Hepatocyte (in vitro differentiated cells): ENCODE measurements around the gene PGLYRP1. TPM values are rescaled to one million over a fixed set of nuclear protein-coding genes. Genes with fewer than 3 reads are reported as not detected.

ENCODE experiments used
- DNase-seq: peaks from one replicate; pipeline ENCODE4 v3.0.0-alpha.2; 2016; ENCODE audit warnings: low spot score
- H2AFZ ChIP-seq: fragments of 200-600 bp; sonication (generic); 2 replicates; pipeline ENCODE4 v1.6.0; 2016; ENCODE audit warnings: antibody characterized with exemption, mild to moderate bottlenecking
- H3K27ac ChIP-seq: fragments of 200-600 bp; sonication (generic); 2 replicates; pipeline ENCODE4 v1.5.1; 2016; ENCODE audit warnings: mild to moderate bottlenecking
- H3K27me3 ChIP-seq: fragments of 200-600 bp; sonication (generic); 2 replicates; pipeline ENCODE4 v1.6.1; 2016
- H3K36me3 ChIP-seq: fragments of 200-600 bp; sonication (generic); replicated peaks from 2 replicates; pipeline ENCODE4 v1.5.1; 2016; ENCODE audit warnings: low read depth; ENCODE audit not compliant: insufficient read depth
- H3K4me1 ChIP-seq: fragments of 200-600 bp; sonication (generic); 2 replicates; pipeline ENCODE4 v1.5.1; 2016; ENCODE audit warnings: mild to moderate bottlenecking, moderate library complexity; ENCODE audit not compliant: insufficient read depth
- H3K4me2 ChIP-seq: fragments of 200-600 bp; sonication (generic); 2 replicates; pipeline ENCODE4 v1.6.0; 2016
- H3K4me3 ChIP-seq: fragments of 200-600 bp; sonication (generic); 2 replicates; pipeline ENCODE4 v1.5.1; 2016; ENCODE audit warnings: mild to moderate bottlenecking
- H3K79me2 ChIP-seq: fragments of 200-600 bp; sonication (generic); 2 replicates; pipeline ENCODE4 v1.6.0; 2017; ENCODE audit warnings: mild to moderate bottlenecking
- H3K9me2 ChIP-seq: fragments of 200-600 bp; sonication (generic); replicated peaks from 2 replicates; pipeline ENCODE4 v1.6.0; 2017; ENCODE audit warnings: mild to moderate bottlenecking; ENCODE audit not compliant: insufficient read depth
- H3K9me3 ChIP-seq: fragments of 200-600 bp; sonication (generic); 2 replicates; pipeline ENCODE4 v1.5.1; 2016; ENCODE audit warnings: low read depth, mild to moderate bottlenecking
- H4K20me1 ChIP-seq: fragments of 200-600 bp; sonication (generic); 2 replicates; pipeline ENCODE4 v1.6.0; 2016; ENCODE audit warnings: mild to moderate bottlenecking; ENCODE audit not compliant: insufficient read depth, poor library complexity, severe bottlenecking
- EZH2 ChIP-seq: fragments of 200-600 bp; sonication (generic); IDR thresholded peaks from 2 replicates; pipeline ENCODE4 v1.6.1; 2016; ENCODE audit warnings: antibody characterized with exemption, mild to moderate bottlenecking, borderline replicate concordance
- EZH2phosphoT487 ChIP-seq: fragments of 200-600 bp; sonication (generic); IDR thresholded peaks from one replicate; pipeline ENCODE4 v1.6.1; 2018; ENCODE audit warnings: antibody characterized with exemption, mild to moderate bottlenecking, low read depth, moderate library complexity; ENCODE audit not compliant: unreplicated experiment, severe bottlenecking
- WGBS: methylation state at CpG from one replicate; pipeline ENCODE4 v1.1.6; 2016; ENCODE audit warnings: low lambda C conversion rate; ENCODE audit errors: missing lambda C conversion rate; 5-methylcytosine and 5-hydroxymethylcytosine counted together
- polyA plus RNA-seq: library from polyadenylated mRNA; unstranded; fragments of >200 nt; fragmentation: Nextera tagmentation; extraction: Ambion mirVana; gene quantifications from 2 replicates; pipeline ENCODE4 v1.2.1, GENCODE V29; 2016
- total RNA-seq: library from RNA; depleted of rRNA; stranded (reverse); fragments of >200 nt; gene quantifications from 2 replicates; pipeline ENCODE4 v1.2.3, GENCODE V29; 2014
- TF ChIP-seq, protein P1 (sequence below): fragments of 200-600 bp; sonication (generic); IDR thresholded peaks from 2 replicates; pipeline ENCODE4 v1.5.1; 2016; ENCODE audit warnings: antibody characterized with exemption, mild to moderate bottlenecking; ENCODE audit not compliant: poor library complexity

PGLYRP1 gene
- total and polyA plus RNA-seq, 2 experiments from 2014 or later = not detected

DNA sequence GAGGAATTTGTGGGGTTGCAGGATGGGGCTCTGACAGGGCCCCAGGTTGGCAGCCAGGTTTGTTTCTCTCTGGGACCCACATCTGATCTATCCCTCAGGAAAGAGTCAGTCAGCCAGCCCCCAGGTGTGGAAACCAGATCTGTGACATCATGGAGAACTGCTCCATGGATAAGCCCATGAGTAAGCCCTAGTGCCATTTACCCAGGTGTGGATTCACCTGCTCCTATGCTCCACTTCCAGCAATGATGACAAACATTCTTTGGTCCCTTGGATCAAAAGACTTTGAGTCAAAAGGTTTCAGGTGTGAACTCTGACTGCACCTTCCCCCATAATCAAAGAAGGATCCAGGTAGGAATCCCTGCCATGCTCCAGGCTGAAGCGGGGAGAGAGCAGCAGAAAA is 44.8 kb upstream of the PGLYRP1 start:
- TF ChIP-seq, protein P1, sequence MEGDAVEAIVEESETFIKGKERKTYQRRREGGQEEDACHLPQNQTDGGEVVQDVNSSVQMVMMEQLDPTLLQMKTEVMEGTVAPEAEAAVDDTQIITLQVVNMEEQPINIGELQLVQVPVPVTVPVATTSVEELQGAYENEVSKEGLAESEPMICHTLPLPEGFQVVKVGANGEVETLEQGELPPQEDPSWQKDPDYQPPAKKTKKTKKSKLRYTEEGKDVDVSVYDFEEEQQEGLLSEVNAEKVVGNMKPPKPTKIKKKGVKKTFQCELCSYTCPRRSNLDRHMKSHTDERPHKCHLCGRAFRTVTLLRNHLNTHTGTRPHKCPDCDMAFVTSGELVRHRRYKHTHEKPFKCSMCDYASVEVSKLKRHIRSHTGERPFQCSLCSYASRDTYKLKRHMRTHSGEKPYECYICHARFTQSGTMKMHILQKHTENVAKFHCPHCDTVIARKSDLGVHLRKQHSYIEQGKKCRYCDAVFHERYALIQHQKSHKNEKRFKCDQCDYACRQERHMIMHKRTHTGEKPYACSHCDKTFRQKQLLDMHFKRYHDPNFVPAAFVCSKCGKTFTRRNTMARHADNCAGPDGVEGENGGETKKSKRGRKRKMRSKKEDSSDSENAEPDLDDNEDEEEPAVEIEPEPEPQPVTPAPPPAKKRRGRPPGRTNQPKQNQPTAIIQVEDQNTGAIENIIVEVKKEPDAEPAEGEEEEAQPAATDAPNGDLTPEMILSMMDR = no peak
- TF ChIP-seq EZH2 = no peak
- no peaks in the 10 kb centered on the region for H3K9me3 ChIP-seq
- no peaks in the 10 kb centered on the region for H3K36me3 ChIP-seq
- H3K4me2 ChIP-seq = no peak overlapping the region
- H3K27me3 ChIP-seq = no peaks in the 10 kb centered on the region
- peak overlapping the region; percentile 69 for H3K27ac ChIP-seq
- H3K9me2 ChIP-seq = no peaks in the 10 kb centered on the region
- no peaks in the 10 kb centered on the region for H4K20me1 ChIP-seq
- no peaks in the 10 kb centered on the region for H3K79me2 ChIP-seq
- H3K4me3 ChIP-seq = no peak overlapping the region
- H3K4me1 ChIP-seq = peaks cover 10% of the 10 kb centered on the region
- 87% methylated on average over 1 of the region's 1 CpG for WGBS
- DNase-seq = no peak
- no peak overlapping the region for H2AFZ ChIP-seq

DNA sequence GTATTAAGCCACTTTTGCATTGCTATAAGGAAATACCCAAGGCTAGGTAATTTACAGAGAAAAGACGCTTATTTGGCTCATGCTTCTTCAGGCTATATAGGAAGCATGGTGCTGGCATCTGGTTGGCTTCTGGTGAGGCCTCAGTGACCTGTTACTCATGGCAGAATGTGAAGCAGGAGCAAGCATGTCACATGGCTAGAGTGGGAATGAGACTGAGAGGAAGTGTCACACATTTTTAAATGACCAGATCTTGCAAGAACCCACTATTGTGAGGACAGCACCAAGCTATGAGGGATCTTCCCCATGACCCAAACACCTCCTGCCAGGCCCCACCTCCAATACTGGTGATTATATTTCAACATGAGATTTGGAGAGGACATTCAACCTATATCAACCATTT is 43.6 kb upstream of the PGLYRP1 start:
- no peak overlapping the region for H3K4me3 ChIP-seq
- H4K20me1 ChIP-seq = no peaks in the 10 kb centered on the region
- no peak for DNase-seq
- peaks cover 10% of the 10 kb centered on the region for H3K4me1 ChIP-seq
- WGBS = 86% methylated on average over 1 of the region's 1 CpG
- H3K27ac ChIP-seq = no peak overlapping the region
- H3K4me2 ChIP-seq = no peak overlapping the region
- no peak overlapping the region for H2AFZ ChIP-seq
- no peaks in the 10 kb centered on the region for H3K9me3 ChIP-seq
- no peaks in the 10 kb centered on the region for H3K79me2 ChIP-seq
- no peaks in the 10 kb centered on the region for H3K9me2 ChIP-seq
- TF ChIP-seq EZH2 (no peak), EZH2phosphoT487 (no peak)
- TF ChIP-seq, protein P1 = no peak
- H3K36me3 ChIP-seq = no peaks in the 10 kb centered on the region
- no peaks in the 10 kb centered on the region for H3K27me3 ChIP-seq

DNA sequence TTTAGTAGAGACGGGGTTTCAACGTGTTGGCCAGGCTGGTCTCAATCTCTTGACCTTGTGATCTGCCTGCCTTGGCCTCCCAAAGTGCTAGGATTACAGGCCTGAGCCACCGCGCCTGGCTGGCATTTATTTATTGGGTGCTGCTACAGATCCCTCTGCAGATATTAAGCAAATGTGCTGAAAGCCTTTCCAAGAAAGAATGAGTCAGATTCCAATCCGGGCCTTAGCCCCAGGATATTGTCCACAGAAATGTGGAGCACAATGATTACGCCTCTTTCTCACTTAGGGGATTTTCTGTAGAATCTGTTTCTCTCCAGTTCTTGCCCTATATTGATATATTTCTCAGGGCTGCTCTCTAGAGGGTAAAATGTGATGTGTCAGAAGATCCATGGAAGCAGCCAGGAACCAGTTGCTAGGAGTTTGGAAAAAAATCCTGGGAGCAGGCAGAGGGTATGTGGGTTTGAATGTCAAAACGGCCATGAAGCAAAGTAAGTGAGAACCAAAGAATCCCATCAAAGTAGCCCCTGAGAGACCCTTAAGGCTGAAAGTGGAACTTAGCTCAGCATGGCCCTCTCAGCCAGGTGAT is 42.7 kb upstream of the PGLYRP1 start:
- no peaks in the 10 kb centered on the region for H4K20me1 ChIP-seq
- no peaks in the 10 kb centered on the region for H3K36me3 ChIP-seq
- H3K4me3 ChIP-seq = no peak overlapping the region
- no peaks in the 10 kb centered on the region for H3K9me2 ChIP-seq
- WGBS = 58% methylated on average over 7 of the region's 7 CpGs
- no peak for TF ChIP-seq EZH2
- TF ChIP-seq, protein P1 = no peak
- no peak for TF ChIP-seq EZH2phosphoT487
- H2AFZ ChIP-seq = no peak overlapping the region
- H3K9me3 ChIP-seq = peaks cover 4% of the 10 kb centered on the region
- H3K4me2 ChIP-seq = no peak overlapping the region
- DNase-seq = no peak
- H3K27ac ChIP-seq = no peak overlapping the region
- no peaks in the 10 kb centered on the region for H3K79me2 ChIP-seq
- H3K4me1 ChIP-seq = peaks cover 9% of the 10 kb centered on the region
- no peaks in the 10 kb centered on the region for H3K27me3 ChIP-seq
